Measurements from ENCODE around the gene SPACA1.

GRCh38 chr6:88111991-88112390 lies 64.3 kb downstream of the SPACA1 start:
- TF ChIP-seq CTCF (IDR thresholded peaks at IDR 0.05) (no peak), POLR2A (IDR thresholded peaks at IDR 0.05) (no peak), EP300 (IDR thresholded peaks at IDR 0.05) (no peak)

Data from ovary (tissue), 3 donors.